ENCODE measurements around the gene CLCNKA. TPM values are rescaled to one million over a fixed set of nuclear protein-coding genes. Genes with fewer than 3 reads are reported as not detected.
"Not testable (repeated sequence)": the region's sequence is repeated elsewhere in the genome, so short reads cannot be mapped to it uniquely, and the experiment has no call there.

CLCNKA gene
- total RNA-seq, 1 experiment from 2014 or later, result not detected

DNA sequence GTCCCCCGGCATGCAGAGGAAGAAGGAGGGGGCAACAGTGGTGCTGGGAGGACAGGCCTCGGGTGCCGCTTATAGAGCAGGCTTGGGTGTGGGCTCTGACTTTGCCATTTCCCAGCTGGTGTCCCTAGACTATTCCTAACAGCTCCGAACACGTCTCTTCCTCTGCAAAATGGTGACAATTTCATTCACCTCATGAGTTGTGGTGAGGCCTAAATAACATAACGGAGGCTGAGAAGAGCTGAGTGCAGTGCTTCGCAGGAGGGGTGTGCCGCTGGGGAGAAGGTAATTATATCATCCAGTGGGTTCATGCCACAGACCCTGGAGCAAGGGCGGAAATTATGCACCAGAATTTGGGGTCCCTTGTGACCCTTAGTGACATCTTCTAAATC is 40.8 kb downstream of the CLCNKA start:
- not testable (repeated sequence) for H2AFZ ChIP-seq (ENCODE audit: low read length); H4K20me1 ChIP-seq (ENCODE audit: insufficient read depth, low read depth, low read length); H3K79me2 ChIP-seq (ENCODE audit: low read length); H3K27ac ChIP-seq (ENCODE audit: low read length); H3K4me3 ChIP-seq (ENCODE audit: low read length); H3K9ac ChIP-seq (ENCODE audit: low read length); H3K27me3 ChIP-seq (ENCODE audit: low read length); H3K36me3 ChIP-seq (ENCODE audit: insufficient read depth, low read length); H3K4me2 ChIP-seq (ENCODE audit: low read depth, low read length, poor library complexity, severe bottlenecking); H3K9me2 ChIP-seq (replicated peaks; ENCODE audit: insufficient read depth, low read length); DNase-seq; H3K9me3 ChIP-seq (ENCODE audit: low read length)
- peaks cover 26% of the 10 kb centered on the region for H3K4me1 ChIP-seq (ENCODE audit: low read length)

DNA sequence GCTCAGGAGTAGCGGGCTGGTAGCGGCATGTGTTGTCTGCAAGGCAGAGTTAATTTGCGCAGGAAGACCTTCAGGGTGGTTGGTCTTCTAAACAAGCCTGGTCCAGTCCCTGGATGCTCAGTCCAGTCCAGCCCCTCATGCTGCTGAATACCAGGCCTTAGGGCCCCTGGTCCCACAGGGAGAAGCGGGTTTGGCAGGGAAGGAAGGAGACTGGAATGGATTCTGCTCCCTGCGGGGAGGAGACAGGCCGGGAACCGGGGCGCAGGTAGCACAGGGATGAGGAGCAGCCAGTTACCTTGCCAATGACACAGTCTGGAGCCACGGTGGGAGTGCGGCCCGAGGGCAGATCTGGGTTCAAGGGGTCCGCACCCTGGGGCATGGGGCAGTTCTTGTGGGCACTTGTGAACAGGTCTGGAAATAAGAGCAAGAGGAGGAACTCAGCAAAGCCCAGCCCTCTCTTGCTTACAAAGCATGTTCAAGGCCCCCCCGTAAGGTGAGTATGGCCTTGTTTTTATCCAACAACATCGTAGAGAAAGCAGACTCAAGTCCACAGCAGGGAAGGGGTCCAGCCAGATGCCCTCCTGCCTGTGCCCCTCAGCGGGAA is 41.5 kb downstream of the CLCNKA start:
- Histone ChIP-seq H3K36me3 (ENCODE audit: insufficient read depth, low read length) (no peaks in the 10 kb centered on the region), H4K20me1 (ENCODE audit: insufficient read depth, low read depth, low read length) (no peaks in the 10 kb centered on the region), H3K9me3 (ENCODE audit: low read length) (no peaks in the 10 kb centered on the region), H3K9ac (ENCODE audit: low read length) (no peak overlapping the region), H3K27me3 (ENCODE audit: low read length) (no peaks in the 10 kb centered on the region), H3K79me2 (ENCODE audit: low read length) (no peaks in the 10 kb centered on the region), H3K4me1 (ENCODE audit: low read length) (peaks cover 26% of the 10 kb centered on the region), H2AFZ (ENCODE audit: low read length) (no peak overlapping the region), H3K4me2 (ENCODE audit: low read depth, low read length, poor library complexity, severe bottlenecking) (no peak overlapping the region), H3K27ac (ENCODE audit: low read length) (no peak overlapping the region), H3K4me3 (ENCODE audit: low read length) (no peak overlapping the region), H3K9me2 (replicated peaks; ENCODE audit: insufficient read depth, low read length) (no peaks in the 10 kb centered on the region)
- DNase-seq, result no peak

DNA sequence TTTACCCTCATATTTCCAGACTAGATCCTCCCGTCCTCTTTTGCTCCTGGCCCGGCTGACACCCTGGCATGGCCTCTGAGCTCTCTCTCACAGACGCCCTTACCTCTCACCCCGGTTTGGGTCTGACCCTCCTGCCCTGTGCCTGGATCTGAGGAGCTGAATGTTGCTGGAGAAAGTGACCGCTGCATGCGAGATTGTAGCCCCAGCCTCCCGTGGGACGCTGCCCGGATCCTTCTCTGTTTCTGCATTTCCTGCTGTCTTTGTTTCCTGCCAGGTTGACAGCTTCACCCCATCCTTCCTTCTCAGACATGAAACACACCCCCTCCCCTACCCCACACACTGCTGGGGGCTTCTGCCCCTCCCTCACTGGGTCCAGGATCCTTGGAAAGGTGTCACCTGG is 42.1 kb downstream of the CLCNKA start:
- Histone ChIP-seq H3K27me3 (ENCODE audit: low read length) (no peaks in the 10 kb centered on the region), H4K20me1 (ENCODE audit: insufficient read depth, low read depth, low read length) (no peaks in the 10 kb centered on the region), H3K9ac (ENCODE audit: low read length) (no peak overlapping the region), H3K79me2 (ENCODE audit: low read length) (no peaks in the 10 kb centered on the region), H3K4me3 (ENCODE audit: low read length) (no peak overlapping the region), H3K27ac (ENCODE audit: low read length) (no peak overlapping the region), H3K9me3 (ENCODE audit: low read length) (no peaks in the 10 kb centered on the region), H3K9me2 (replicated peaks; ENCODE audit: insufficient read depth, low read length) (no peaks in the 10 kb centered on the region), H3K4me2 (ENCODE audit: low read depth, low read length, poor library complexity, severe bottlenecking) (no peak overlapping the region), H2AFZ (ENCODE audit: low read length) (no peak overlapping the region), H3K4me1 (ENCODE audit: low read length) (peaks cover 26% of the 10 kb centered on the region), H3K36me3 (ENCODE audit: insufficient read depth, low read length) (no peaks in the 10 kb centered on the region)
- DNase-seq, result no peak

DNA sequence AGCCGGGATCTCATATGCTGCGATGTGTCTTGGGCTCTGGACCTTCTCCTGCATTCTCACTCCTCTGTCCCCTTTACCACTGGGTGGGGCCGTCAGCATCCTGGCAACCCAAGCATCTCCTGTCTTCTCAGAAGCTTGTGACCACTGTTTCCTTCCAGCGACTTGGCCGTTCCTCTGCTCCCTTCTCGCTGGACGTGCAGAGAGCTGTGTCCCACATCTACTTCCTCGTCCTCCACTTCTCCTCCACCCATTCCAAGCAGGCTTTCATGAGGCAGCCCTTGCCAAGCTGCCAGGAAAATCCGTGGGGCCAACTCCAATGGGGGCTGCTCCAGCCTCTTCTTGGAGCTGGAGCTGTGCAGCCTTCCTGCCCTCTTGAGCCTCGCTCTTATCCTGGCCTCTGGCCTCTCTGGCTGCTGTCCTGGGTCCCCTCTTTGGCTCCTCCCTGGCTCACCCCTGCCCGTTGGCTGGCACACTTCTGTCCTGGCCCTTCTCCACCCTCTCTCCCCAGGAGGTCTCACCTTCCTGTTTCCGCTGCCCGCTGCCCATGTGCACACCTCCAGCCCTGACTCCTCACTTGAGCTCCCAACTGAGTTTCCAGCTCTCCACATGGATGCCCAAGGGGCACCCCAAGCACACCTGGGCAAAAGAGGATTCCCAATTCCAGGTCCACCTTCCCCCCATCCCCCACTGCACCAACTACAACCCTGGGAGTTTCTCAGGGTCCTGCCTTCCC is 42.9 kb downstream of the CLCNKA start:
- Histone ChIP-seq H3K9ac (ENCODE audit: low read length) (no peak overlapping the region), H3K4me3 (ENCODE audit: low read length) (no peak overlapping the region), H2AFZ (ENCODE audit: low read length) (no peak overlapping the region), H3K4me1 (ENCODE audit: low read length) (peaks cover 26% of the 10 kb centered on the region), H3K36me3 (ENCODE audit: insufficient read depth, low read length) (no peaks in the 10 kb centered on the region), H3K9me3 (ENCODE audit: low read length) (no peaks in the 10 kb centered on the region), H3K27ac (ENCODE audit: low read length) (no peak overlapping the region), H4K20me1 (ENCODE audit: insufficient read depth, low read depth, low read length) (no peaks in the 10 kb centered on the region), H3K4me2 (ENCODE audit: low read depth, low read length, poor library complexity, severe bottlenecking) (no peak overlapping the region), H3K79me2 (ENCODE audit: low read length) (no peaks in the 10 kb centered on the region), H3K27me3 (ENCODE audit: low read length) (no peaks in the 10 kb centered on the region), H3K9me2 (replicated peaks; ENCODE audit: insufficient read depth, low read length) (no peaks in the 10 kb centered on the region)
- DNase-seq, result no peak

DNA sequence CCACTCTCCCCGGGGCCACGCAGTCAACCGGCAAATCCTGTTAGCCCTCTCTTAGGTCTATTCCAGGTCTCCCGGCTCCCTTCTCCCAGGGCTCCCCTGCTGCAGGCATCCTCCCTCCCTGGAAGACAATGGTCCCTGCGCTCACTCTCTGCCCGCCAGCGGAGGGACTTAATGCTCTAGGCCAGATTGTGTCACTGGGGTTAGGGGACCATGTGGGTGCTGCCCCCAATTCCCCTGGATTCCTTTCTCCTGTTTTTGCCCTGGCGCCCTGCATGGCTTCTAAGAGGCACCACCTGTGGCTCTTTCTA is 43.4 kb downstream of the CLCNKA start:
- Histone ChIP-seq H3K27me3 (ENCODE audit: low read length) (no peaks in the 10 kb centered on the region), H3K4me1 (ENCODE audit: low read length) (peaks cover 30% of the 10 kb centered on the region), H3K9me3 (ENCODE audit: low read length) (no peaks in the 10 kb centered on the region), H3K4me3 (ENCODE audit: low read length) (no peak overlapping the region), H3K9me2 (replicated peaks; ENCODE audit: insufficient read depth, low read length) (no peaks in the 10 kb centered on the region), H4K20me1 (ENCODE audit: insufficient read depth, low read depth, low read length) (no peaks in the 10 kb centered on the region), H3K79me2 (ENCODE audit: low read length) (no peaks in the 10 kb centered on the region), H3K4me2 (ENCODE audit: low read depth, low read length, poor library complexity, severe bottlenecking) (no peak overlapping the region), H3K9ac (ENCODE audit: low read length) (no peak overlapping the region), H3K27ac (ENCODE audit: low read length) (no peak overlapping the region), H3K36me3 (ENCODE audit: insufficient read depth, low read length) (no peaks in the 10 kb centered on the region), H2AFZ (ENCODE audit: low read length) (no peak overlapping the region)
- no peak for DNase-seq

DNA sequence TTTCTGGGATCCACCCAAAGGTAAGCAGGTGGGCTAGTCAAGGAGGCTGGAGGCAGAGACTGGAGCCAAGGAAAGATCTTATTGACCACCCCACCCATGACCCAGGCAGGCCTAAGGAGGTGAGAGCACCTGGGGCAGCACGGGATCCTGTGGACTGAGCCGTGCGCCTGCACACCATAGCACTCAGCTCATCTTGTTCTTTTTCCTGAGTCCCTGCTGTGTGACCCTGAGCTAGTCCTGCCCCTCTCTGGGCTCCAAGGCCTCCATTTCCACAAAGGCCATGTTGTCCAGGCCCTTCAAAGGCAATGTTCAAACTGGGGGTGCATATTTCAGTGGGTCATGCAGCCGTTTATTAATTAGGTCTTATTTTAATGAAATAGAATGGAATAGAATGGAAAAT is 44.4 kb downstream of the CLCNKA start:
- Histone ChIP-seq H3K4me1 (ENCODE audit: low read length) (peaks cover 24% of the 10 kb centered on the region), H3K27ac (ENCODE audit: low read length) (no peak overlapping the region), H3K9me2 (replicated peaks; ENCODE audit: insufficient read depth, low read length) (no peaks in the 10 kb centered on the region), H3K36me3 (ENCODE audit: insufficient read depth, low read length) (no peaks in the 10 kb centered on the region), H2AFZ (ENCODE audit: low read length) (no peak overlapping the region), H4K20me1 (ENCODE audit: insufficient read depth, low read depth, low read length) (no peaks in the 10 kb centered on the region), H3K9ac (ENCODE audit: low read length) (no peak overlapping the region), H3K9me3 (ENCODE audit: low read length) (no peaks in the 10 kb centered on the region), H3K79me2 (ENCODE audit: low read length) (no peaks in the 10 kb centered on the region), H3K4me2 (ENCODE audit: low read depth, low read length, poor library complexity, severe bottlenecking) (peak overlapping the region; percentile 17), H3K27me3 (ENCODE audit: low read length) (no peaks in the 10 kb centered on the region), H3K4me3 (ENCODE audit: low read length) (no peak overlapping the region)
- DNase-seq, result no peak

DNA sequence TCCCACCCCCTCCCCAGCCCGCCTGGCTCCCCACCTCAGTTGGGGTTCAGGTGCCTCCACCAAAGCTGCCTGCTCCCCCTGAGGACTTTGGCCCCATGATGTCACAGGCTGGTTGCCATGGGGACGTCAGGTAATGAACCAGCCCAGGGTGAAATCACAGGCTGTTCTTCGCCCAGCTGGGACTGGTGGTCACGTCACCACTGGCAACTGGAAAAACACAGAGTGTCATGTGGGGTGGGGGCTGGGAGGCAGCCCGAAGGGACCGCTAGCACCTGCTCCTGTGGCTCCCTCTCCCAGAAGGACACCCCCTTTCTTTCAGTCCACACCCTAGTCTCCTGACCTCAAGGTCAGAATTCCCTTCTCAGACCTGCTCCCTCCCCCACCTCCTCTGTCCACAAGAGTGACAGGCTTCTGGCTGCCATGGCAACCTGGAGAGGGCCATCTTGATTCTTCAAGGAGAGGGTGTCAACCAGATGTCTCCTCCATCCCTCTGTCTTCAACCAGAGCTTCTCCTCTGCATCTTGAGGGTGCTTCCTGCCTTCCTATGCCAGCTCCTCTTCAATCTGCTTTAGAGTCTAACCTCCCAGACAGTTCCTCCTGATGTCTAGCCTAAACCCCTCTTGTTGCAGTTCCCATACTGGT is 45.4 kb downstream of the CLCNKA start:
- Histone ChIP-seq H3K79me2 (ENCODE audit: low read length) (no peaks in the 10 kb centered on the region), H2AFZ (ENCODE audit: low read length) (no peak overlapping the region), H3K9me3 (ENCODE audit: low read length) (no peaks in the 10 kb centered on the region), H3K4me3 (ENCODE audit: low read length) (no peak overlapping the region), H3K27ac (ENCODE audit: low read length) (no peak overlapping the region), H3K9me2 (replicated peaks; ENCODE audit: insufficient read depth, low read length) (no peaks in the 10 kb centered on the region), H3K27me3 (ENCODE audit: low read length) (no peaks in the 10 kb centered on the region), H3K4me1 (ENCODE audit: low read length) (peaks cover 21% of the 10 kb centered on the region), H3K4me2 (ENCODE audit: low read depth, low read length, poor library complexity, severe bottlenecking) (no peak overlapping the region), H3K9ac (ENCODE audit: low read length) (no peak overlapping the region), H4K20me1 (ENCODE audit: insufficient read depth, low read depth, low read length) (no peaks in the 10 kb centered on the region), H3K36me3 (ENCODE audit: insufficient read depth, low read length) (no peaks in the 10 kb centered on the region)
- DNase-seq, result peak; percentile 62

DNA sequence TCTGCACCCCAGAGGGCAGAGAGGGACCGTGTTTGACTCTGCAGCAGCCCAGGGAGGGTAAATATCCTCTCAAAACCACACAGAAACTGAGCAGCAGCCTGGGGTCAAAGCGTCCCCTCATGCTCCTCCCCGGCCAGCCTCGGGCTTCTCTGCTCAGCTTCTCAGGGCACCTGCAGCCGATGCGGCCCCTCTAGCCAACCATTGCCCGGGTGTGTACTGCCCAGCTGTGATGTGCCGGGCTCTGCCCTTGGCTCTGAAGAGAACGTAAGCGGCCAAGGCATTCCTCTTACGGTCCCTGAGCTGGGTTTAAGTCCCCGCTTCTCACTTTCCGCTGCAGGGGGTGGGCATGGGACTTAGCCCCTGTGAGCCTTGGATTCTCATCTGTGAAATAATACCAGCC is 46.1 kb downstream of the CLCNKA start:
- Histone ChIP-seq H3K9ac (ENCODE audit: low read length) (no peak overlapping the region), H3K36me3 (ENCODE audit: insufficient read depth, low read length) (no peaks in the 10 kb centered on the region), H4K20me1 (ENCODE audit: insufficient read depth, low read depth, low read length) (no peaks in the 10 kb centered on the region), H3K4me3 (ENCODE audit: low read length) (no peak overlapping the region), H2AFZ (ENCODE audit: low read length) (no peak overlapping the region), H3K4me1 (ENCODE audit: low read length) (peaks cover 21% of the 10 kb centered on the region), H3K9me2 (replicated peaks; ENCODE audit: insufficient read depth, low read length) (no peaks in the 10 kb centered on the region), H3K27me3 (ENCODE audit: low read length) (no peaks in the 10 kb centered on the region), H3K9me3 (ENCODE audit: low read length) (no peaks in the 10 kb centered on the region), H3K79me2 (ENCODE audit: low read length) (no peaks in the 10 kb centered on the region), H3K27ac (ENCODE audit: low read length) (no peak overlapping the region), H3K4me2 (ENCODE audit: low read depth, low read length, poor library complexity, severe bottlenecking) (no peak overlapping the region)
- DNase-seq, result no peak
